Inflammatory macrophage treated with lipopolysaccharide for 4 hours (primary cell): ENCODE results near the gene P2RY2.
"Not testable (repeated sequence)": the region's sequence is repeated elsewhere in the genome, so short reads cannot be mapped to it uniquely, and the experiment has no call there.

Source experiments
- DNase-seq: peaks from one replicate; pipeline ENCODE4 v3.0.0-alpha.2; 2020

Gene P2RY2

GRCh38 chr11:73270016-73270854, 52.2 kb downstream of the P2RY2 start:
- DNase-seq, result peak; percentile 87

- no peak for DNase-seq
Observed at GRCh38 chr11:73270855-73271477, 52.9 kb downstream of the P2RY2 start.

GRCh38 chr11:73271478-73271865, 53.4 kb downstream of the P2RY2 start:
- not testable (repeated sequence) for DNase-seq

DNA sequence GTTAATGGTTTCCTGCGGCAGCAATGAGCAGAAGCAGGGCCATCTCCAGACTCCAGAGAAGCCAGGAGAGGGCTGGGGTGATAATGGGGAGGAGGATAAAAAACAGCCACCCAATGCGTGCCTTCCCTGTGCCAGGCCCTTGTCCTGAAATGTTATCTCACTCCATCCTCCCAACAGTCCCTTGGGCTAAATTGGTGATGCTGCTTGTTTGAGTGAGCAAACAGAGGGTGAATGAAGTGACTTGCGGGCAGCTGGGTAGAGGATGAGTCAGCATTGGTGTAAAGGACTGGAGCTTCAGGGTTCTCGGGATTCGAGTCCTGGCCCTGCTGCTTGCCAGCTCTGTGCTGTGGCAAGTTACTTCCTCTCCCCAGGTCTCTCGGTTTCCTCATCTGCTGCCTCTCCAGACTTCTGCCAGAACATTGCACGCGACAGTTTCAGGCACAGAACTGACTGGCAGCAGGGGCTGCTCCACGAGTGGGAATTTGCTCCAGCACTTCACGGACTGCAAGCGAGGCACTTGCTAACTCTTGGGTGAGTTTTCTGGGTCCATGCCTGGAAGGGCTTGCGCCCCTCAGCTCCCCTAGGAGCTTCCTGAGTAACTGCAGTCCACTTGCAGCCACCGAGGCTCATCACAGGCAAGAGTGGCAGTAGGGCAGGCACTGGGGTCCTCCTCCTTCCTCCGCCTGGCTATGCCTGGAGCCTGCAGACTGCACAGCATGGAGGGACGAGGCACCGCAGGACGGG, 54.0 kb downstream of the P2RY2 start, which contains the start of gene P2RY6:
TSS of gene P2RY6 (plus strand) at position 403 of the 744 bp plus-strand sequence. CDS start 24,181 bp downstream, outside the sequence.
- DNase-seq, result peak; percentile 87

GRCh38 chr11:73272680-73273038, 54.6 kb downstream of the P2RY2 start:
- no peak for DNase-seq

DNA sequence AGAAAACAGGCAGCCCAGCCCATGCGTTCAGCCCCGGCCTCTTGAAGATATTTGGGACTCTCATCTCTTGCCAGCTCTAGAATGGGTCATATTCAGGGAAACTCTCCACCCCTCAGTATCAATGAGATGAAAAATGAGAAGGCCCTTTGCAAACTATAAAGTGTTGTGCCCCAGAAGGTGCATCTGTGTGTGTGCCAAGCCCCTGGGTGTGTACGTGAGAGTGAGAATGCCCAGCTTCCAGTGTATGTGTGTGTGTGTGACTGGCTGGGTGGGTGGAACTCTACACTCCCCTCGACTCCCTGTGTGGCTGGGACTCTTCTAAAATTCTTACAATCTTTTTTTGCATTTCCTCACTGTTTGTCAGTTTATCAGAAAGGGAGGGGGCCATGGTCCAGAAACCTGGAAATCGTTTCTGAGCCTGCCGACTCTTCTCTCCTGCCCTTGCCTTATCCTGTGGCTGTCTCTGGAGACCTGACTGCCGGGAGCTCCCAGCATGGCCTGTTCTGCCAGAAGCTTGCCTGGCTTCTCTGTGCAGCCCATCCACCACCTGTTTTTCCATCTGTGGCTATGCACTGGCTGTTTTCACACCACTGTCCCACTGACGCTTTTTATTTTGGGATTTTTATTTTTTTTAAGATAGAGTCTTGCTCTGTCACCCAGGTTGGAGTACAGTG, 55.3 kb downstream of the P2RY2 start:
- no peak for DNase-seq

- peak; percentile 70 for DNase-seq
Observed at GRCh38 chr11:73274191-73274590, 56.1 kb downstream of the P2RY2 start.

- peak; percentile 70 for DNase-seq
Observed at GRCh38 chr11:73274722-73275380, 56.8 kb downstream of the P2RY2 start.

DNA sequence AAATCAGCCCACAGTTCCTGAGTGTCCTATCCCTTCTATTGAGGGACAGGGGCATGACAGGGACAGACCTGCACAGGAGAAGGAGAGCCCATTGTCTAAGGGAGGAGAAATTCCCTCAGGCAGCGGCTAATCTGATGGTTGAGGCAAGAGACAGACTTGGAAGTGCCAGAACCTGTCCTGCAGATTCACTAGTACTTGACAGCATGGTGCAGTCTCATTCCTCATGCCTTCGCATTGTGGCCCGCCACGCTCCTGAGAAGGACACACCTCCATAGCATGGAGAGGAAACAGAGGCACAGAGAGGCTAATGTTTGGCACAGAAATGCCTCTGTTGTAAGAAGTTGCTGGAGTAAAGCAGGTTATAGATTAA, 57.3 kb downstream of the P2RY2 start:
- DNase-seq, result no peak

DNA sequence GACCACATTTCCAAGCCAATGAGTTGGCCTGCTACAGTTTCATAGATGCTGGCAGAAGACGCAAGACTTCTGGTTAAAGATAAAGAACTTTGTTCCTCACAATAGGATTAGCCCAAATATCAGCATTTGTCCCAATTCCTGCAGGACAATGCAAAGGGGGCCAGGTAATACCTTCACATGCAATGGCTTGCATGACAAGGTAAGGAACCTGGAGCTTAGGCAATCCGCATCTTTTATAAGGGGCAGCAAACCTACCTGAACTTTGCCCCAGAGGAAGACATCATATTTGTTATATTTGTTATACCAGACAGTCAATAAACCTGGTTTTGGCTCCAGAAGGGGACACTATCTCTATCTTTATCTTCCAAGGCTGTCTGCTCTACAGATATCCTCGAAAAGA, 59.4 kb downstream of the P2RY2 start:
- no peak for DNase-seq

DNA sequence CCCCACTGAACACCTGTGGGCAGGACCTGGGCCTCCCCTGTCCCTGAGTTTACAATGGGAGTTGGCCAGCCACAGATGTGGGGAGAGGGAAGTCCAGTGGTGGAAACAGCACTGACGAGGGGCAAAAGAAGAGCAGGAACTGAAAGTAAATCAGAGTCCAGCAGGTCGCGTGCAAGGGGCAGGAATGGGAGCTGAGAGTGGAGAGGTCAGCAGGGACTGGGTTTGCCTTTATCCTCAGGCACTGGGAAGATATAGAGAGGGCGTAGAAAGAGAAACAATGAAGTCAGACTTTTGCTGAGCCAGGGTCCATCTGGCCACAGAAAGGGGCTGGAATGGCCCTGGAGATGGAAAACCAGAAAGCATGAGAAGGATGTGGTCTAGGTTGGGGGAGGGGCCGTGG, 62.5 kb downstream of the P2RY2 start:
- DNase-seq, result peak; percentile 75

GRCh38 chr11:73281201-73281741, 63.2 kb downstream of the P2RY2 start:
- peak; percentile 47 for DNase-seq

DNA sequence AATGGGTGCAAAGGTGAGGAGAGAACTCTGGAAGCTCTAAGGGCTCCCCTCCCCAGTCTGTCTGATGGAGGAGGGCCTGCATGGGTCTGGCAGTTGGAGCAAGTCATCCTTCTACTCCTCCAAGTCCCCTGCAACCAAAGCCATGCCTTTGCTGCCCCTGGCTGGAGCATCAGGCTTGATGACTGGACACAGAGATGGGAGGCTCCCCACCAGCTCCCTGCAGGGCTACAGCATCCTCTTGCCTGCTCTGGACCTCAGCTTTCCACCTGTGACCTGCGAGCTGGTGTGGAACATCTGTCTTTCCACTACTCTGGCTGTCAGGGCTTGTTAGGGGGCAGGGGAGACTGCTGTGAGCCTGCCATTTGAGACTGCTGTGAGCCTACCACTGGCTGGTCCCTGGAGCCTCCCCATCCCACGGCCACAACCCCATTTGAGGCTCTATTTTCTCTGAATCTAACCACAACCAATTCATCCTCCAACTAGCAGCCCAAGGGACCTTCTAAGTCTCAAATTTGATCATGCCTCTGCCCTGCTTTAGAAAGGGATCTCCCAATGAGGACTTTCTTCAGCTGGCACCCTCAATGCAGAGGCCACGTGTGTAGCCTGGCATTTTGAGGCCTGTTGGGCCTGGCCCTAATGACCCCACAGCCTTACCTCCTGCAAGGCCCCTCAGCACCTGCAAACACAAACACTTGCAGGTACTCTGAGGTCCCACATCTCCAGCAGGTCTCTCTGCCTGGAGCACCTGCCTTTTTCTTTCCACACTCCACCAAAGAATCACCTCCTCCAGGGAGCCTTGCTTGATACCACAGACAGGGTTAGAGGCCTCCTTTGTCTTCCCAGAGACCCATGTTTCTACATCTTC, 63.9 kb downstream of the P2RY2 start:
- no peak for DNase-seq

DNA sequence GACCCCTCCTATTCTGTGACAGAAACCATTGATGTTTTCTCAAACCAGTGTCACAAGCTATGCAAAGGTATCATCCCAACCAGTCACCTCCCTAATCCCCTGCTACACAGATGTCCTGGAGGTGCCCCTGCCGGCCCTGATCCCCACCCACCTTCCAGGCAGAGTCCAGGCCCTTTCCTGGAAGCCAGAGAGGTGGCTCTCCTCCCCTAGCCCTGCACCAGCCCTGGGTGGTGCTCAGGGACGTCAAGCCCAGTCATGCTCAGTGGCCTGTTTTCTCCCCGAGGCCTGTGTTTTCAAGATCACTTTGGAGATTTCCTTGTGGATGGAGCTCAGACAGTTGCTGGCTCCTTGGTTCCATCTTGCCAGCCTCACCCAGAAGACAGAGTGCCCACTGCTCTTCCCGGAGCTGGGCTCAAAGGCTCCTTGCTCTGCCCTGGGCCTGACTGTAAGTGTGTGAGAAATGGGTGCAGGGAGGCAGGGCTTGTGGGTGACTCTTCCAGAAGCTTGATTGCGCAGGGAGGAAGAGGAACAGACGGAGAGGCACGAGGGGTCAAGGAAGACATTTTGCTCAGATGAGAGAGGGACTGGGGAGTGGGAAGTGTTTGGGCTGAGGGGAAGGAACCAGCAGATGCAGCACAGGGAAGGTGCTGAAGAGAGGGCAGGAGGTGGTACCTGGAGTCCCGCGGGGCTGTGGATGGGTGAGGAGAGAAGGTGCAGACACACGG, 65.4 kb downstream of the P2RY2 start:
- DNase-seq, result peak; percentile 79

- no peak for DNase-seq
Observed at GRCh38 chr11:73284106-73284505, 66.0 kb downstream of the P2RY2 start.

DNA sequence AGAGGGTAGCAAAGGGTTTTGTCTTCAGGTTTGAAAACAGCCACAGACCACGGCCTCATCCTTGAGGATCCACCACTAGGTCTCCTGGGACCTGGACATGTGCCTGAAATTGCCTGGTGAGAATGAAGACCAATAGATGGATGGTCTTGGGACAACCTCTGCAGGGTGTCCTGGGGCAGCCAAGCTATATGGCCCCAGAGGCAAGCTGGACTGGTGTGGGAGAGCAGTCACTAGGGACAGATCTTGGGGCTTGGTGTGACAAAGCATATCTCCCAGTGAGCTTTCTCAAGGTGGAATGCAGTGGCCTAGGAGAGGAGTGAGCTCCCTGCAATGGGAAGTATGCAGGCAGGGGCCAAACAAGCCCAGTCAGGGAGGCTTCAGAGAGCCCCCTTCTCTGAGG, 67.6 kb downstream of the P2RY2 start:
- no peak for DNase-seq
